Vagina (tissue), 2 donors: Measurements from ENCODE around the gene MAML2. TPM values are rescaled to one million over a fixed set of nuclear protein-coding genes. Genes with fewer than 3 reads are reported as not detected.

Experiments used
- DNase-seq, 2 donors: peaks; one replicate each; pipeline ENCODE4 v3.0.0-alpha.2; 2017; ENCODE audit errors: extremely low spot score in 2 of 2
- H3K27ac ChIP-seq: fragments of 200-600 bp; sonication (generic); one replicate; pipeline ENCODE4 v1.5.1; 2019
- H3K27me3 ChIP-seq: fragments of 200-600 bp; sonication (generic); one replicate; pipeline ENCODE4 v1.5.1; 2019
- H3K36me3 ChIP-seq, 2 donors: fragments of 200-600 bp; sonication (generic); one replicate each; pipeline ENCODE4 v1.5.1; 2017 to 2019
- H3K4me1 ChIP-seq: fragments of 200-600 bp; sonication (generic); one replicate; pipeline ENCODE4 v1.5.1; 2019
- H3K4me3 ChIP-seq, 2 donors: fragments of 200-600 bp; sonication (generic); 1 replicate in 1 of 2; 2 replicates in 1 of 2; pipeline ENCODE4 v1.5.1; 2016 to 2019
- H3K9me3 ChIP-seq: fragments of 200-600 bp; sonication (generic); one replicate; pipeline ENCODE4 v1.5.1; 2019
- POLR2A ChIP-seq, 2 donors: fragments of 450-650 bp; IDR thresholded peaks; one replicate each; pipeline ENCODE4 v1.6.1; 2017; ENCODE audit warnings: antibody characterized with exemption in 2 of 2, mild to moderate bottlenecking in 2 of 2, moderate library complexity in 2 of 2
- POLR2AphosphoS5 ChIP-seq, 2 donors: sonication (generic); formaldehyde crosslinking; IDR thresholded peaks; one replicate each; pipeline ENCODE4 v1.9.0; 2017; ENCODE audit warnings: antibody characterized with exemption in 2 of 2, mild to moderate bottlenecking in 2 of 2, low read depth in 1 of 2; ENCODE audit not compliant: insufficient read depth in 1 of 2
- intact Hi-C: fragments of 100-400 bp; cut with DNase I; formaldehyde crosslinking; loops from one replicate; pipeline ENCODE4 v1.15.1; 2023
- total RNA-seq: library from RNA; depleted of rRNA; stranded (reverse); fragments of >200 nt; gene quantifications from one replicate; pipeline ENCODE4 v1.2.3, GENCODE V29; 2016
- TF ChIP-seq, protein P1 (sequence below), 3 experiments: fragments of 450-650 bp in 2 of 3; fragments of 200-600 bp in 1 of 3; sonication (generic) in 1 of 3; IDR thresholded peaks; one replicate each; pipeline ENCODE4 v1.5.1; 2017 to 2019; ENCODE audit warnings: antibody characterized with exemption in 3 of 3, mild to moderate bottlenecking in 2 of 3, moderate library complexity in 2 of 3

The MAML2 gene
- total RNA-seq, 1 donor from 2014 or later = 36.3 TPM

DNA sequence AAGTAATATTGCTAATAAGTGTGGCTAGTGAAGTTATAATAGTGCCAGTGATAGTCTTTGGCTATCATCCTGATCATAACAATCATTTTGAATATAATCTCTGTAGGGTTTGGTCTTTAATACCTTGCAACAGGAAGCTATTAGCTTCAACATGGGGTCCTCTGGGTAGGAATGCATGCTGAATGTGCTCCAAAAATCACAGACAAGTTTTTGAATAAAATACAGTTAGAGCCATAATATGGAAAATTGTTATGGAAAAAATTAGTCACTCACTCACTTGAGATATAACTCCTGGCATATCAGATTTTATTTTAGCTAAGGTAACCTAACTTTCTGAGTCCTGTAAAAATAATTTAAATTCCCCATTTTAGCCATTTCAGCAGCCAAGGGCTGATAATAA lies 323.7 kb downstream of the MAML2 start:
- DNase-seq = no peak
- Histone ChIP-seq H3K4me3 (no peak overlapping the region), H3K4me1 (no peaks in the 10 kb centered on the region), H3K27ac (no peak overlapping the region), H3K9me3 (no peaks in the 10 kb centered on the region), H3K36me3 (no peaks in the 10 kb centered on the region), H3K27me3 (no peaks in the 10 kb centered on the region)
- TF ChIP-seq POLR2A (IDR thresholded peaks at IDR 0.05) (no peak), POLR2AphosphoS5 (IDR thresholded peaks at IDR 0.05; ENCODE audit: insufficient read depth in 1 of 2, low read depth in 1 of 2) (no peak)
- TF ChIP-seq, protein P1, sequence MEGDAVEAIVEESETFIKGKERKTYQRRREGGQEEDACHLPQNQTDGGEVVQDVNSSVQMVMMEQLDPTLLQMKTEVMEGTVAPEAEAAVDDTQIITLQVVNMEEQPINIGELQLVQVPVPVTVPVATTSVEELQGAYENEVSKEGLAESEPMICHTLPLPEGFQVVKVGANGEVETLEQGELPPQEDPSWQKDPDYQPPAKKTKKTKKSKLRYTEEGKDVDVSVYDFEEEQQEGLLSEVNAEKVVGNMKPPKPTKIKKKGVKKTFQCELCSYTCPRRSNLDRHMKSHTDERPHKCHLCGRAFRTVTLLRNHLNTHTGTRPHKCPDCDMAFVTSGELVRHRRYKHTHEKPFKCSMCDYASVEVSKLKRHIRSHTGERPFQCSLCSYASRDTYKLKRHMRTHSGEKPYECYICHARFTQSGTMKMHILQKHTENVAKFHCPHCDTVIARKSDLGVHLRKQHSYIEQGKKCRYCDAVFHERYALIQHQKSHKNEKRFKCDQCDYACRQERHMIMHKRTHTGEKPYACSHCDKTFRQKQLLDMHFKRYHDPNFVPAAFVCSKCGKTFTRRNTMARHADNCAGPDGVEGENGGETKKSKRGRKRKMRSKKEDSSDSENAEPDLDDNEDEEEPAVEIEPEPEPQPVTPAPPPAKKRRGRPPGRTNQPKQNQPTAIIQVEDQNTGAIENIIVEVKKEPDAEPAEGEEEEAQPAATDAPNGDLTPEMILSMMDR (IDR thresholded peaks at IDR 0.05) = no peak
- intact Hi-C loops = no loop called here

DNA sequence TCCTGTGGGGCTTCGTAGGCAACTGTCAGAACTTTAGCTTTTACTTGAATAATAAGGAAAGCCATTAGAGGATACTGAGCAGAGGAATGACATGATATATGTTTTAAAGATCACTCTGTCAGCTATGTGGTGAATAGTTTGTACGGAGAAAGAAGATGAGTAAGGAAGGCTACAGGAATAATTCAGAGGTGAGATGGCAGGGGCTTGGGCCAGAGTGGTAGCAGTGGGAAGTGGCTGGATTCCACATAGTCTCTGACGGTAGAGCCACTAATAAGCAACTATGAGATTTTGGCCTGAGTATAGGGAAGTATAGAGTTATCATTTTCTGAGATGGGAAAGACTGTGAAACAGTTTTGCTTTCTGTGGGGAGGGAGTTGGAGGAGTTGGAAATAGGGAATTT lies 325.1 kb downstream of the MAML2 start:
- TF ChIP-seq POLR2AphosphoS5 (IDR thresholded peaks at IDR 0.05; ENCODE audit: insufficient read depth in 1 of 2, low read depth in 1 of 2) (no peak), POLR2A (IDR thresholded peaks at IDR 0.05) (no peak)
- TF ChIP-seq, protein P1 (IDR thresholded peaks at IDR 0.05) = no peak
- intact Hi-C loops = no loop called here
- no peaks in the 10 kb centered on the region for H3K27me3 ChIP-seq
- H3K9me3 ChIP-seq = no peaks in the 10 kb centered on the region
- DNase-seq = no peak
- no peak overlapping the region for H3K4me3 ChIP-seq
- H3K36me3 ChIP-seq = no peaks in the 10 kb centered on the region
- no peak overlapping the region for H3K27ac ChIP-seq
- H3K4me1 ChIP-seq = no peaks in the 10 kb centered on the region

DNA sequence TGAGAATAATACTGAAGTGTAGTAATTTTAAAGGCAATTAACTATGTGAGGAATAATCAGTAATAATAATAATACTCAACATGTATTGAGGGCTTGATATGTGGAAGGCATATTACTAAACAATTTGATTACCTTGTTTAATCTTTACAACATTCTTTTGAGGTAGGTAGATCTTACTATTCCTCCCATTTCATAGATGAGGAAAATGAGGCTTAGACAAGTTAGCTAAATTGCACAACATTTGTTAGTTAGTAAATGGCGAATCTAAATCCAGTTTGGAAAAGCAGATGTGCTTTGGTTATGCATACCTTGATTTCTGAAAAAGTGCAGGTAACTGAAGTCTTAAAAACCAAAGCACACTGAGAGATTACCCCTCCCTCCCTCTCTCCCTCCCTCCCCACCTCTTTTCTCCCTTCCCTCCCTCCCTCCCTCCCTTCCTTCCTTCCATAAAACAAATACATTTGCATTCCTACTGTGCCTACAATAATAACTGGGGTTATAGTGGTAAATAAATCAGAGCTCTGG lies 326.0 kb downstream of the MAML2 start:
- Histone ChIP-seq H3K27me3 (no peaks in the 10 kb centered on the region), H3K36me3 (no peaks in the 10 kb centered on the region), H3K27ac (no peak overlapping the region), H3K4me3 (no peak overlapping the region), H3K9me3 (no peaks in the 10 kb centered on the region), H3K4me1 (peaks cover 7% of the 10 kb centered on the region)
- TF ChIP-seq POLR2AphosphoS5 (IDR thresholded peaks at IDR 0.05; ENCODE audit: insufficient read depth in 1 of 2, low read depth in 1 of 2) (no peak), POLR2A (IDR thresholded peaks at IDR 0.05) (no peak)
- TF ChIP-seq, protein P1 (IDR thresholded peaks at IDR 0.05) = no peak
- intact Hi-C loops = no loop called here
- DNase-seq = no peak

DNA sequence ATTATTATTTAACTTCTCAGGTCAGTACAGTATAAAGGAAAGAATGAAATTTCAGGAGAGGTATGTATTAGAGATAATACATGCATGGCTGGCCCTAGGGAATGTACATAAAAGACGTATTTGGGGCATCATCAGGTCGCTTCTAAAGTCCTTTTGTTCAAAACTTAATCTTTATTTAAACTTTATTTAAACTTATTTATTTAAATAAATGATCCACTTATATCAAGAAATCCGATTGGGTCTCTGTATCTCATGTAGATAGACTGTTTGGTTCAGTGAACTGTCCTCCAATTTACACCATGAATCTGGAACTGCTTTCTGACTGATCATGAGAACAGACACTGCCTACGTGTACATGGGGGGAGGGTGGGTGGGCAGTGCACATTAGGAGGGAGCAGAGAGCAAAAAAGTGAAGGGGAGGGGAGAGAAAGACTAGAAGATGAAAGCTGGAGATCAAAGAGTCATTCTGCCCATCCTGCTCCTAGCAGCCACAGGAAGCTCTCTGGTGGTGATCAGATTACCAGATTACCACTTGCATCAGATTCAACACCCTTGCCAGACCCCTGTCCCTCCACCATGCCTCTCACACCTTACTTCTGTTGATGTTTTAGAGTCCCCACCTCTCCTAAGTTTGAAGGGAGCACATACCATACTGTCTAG lies 327.0 kb downstream of the MAML2 start:
- DNase-seq = no peak
- Histone ChIP-seq H3K9me3 (no peaks in the 10 kb centered on the region), H3K36me3 (no peaks in the 10 kb centered on the region), H3K27me3 (no peaks in the 10 kb centered on the region), H3K4me3 (no peak overlapping the region), H3K27ac (no peak overlapping the region), H3K4me1 (peaks cover 14% of the 10 kb centered on the region)
- intact Hi-C loops = no loop called here
- TF ChIP-seq POLR2AphosphoS5 (IDR thresholded peaks at IDR 0.05; ENCODE audit: insufficient read depth in 1 of 2, low read depth in 1 of 2) (no peak), POLR2A (IDR thresholded peaks at IDR 0.05) (no peak)
- TF ChIP-seq, protein P1 (IDR thresholded peaks at IDR 0.05) = no peak

DNA sequence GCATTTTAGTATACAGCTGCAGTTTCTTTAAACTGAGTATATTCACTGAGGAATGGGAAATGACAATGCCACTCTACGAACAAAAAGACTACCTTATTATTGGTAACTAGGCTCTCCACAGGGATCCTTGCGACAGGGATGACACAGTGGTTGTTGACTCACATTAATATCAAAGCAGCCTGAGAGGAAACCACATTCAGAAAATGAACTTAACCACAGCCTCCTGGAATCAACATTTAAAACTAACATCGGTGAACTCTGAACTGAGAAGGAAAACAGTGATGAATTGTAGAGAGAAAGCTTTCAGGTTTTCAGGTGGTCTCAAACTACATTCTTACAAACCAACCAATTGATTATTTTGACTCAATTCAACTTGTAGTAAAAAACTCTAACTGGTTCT lies 328.8 kb downstream of the MAML2 start:
- no peak for TF ChIP-seq POLR2AphosphoS5 (IDR thresholded peaks at IDR 0.05; ENCODE audit: insufficient read depth in 1 of 2, low read depth in 1 of 2)
- TF ChIP-seq, protein P1 (IDR thresholded peaks at IDR 0.05) = no peak
- no peak for TF ChIP-seq POLR2A (IDR thresholded peaks at IDR 0.05)
- H3K27me3 ChIP-seq = no peaks in the 10 kb centered on the region
- H3K4me1 ChIP-seq = peaks cover 14% of the 10 kb centered on the region
- H3K27ac ChIP-seq = no peak overlapping the region
- DNase-seq = no peak
- intact Hi-C loops = no loop called here
- H3K4me3 ChIP-seq = no peak overlapping the region
- no peaks in the 10 kb centered on the region for H3K9me3 ChIP-seq
- no peaks in the 10 kb centered on the region for H3K36me3 ChIP-seq
